Measurements from ENCODE around the gene CHAMP1.

DNA sequence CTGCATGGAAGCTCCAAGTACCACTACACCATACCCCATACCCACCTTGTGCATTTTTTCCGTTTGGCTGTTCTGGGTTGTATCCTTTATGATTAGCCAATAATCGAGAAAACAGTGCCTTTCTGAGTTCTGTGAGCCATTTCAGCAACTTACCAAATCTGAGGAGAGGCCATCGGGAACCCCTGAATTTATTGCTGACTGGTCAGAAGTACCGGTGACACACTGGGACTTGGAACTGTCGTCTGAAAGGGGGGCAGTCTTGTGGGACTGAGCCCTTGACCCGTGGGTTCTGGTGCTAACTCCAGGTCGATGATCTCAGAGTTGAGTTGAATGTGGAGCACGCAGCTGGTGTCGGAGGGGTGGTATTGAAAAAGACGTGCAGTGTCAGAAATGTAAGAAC is 17.9 kb upstream of the CHAMP1 start:
- TF ChIP-seq, protein P1, sequence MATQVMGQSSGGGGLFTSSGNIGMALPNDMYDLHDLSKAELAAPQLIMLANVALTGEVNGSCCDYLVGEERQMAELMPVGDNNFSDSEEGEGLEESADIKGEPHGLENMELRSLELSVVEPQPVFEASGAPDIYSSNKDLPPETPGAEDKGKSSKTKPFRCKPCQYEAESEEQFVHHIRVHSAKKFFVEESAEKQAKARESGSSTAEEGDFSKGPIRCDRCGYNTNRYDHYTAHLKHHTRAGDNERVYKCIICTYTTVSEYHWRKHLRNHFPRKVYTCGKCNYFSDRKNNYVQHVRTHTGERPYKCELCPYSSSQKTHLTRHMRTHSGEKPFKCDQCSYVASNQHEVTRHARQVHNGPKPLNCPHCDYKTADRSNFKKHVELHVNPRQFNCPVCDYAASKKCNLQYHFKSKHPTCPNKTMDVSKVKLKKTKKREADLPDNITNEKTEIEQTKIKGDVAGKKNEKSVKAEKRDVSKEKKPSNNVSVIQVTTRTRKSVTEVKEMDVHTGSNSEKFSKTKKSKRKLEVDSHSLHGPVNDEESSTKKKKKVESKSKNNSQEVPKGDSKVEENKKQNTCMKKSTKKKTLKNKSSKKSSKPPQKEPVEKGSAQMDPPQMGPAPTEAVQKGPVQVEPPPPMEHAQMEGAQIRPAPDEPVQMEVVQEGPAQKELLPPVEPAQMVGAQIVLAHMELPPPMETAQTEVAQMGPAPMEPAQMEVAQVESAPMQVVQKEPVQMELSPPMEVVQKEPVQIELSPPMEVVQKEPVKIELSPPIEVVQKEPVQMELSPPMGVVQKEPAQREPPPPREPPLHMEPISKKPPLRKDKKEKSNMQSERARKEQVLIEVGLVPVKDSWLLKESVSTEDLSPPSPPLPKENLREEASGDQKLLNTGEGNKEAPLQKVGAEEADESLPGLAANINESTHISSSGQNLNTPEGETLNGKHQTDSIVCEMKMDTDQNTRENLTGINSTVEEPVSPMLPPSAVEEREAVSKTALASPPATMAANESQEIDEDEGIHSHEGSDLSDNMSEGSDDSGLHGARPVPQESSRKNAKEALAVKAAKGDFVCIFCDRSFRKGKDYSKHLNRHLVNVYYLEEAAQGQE (IDR thresholded peaks at IDR 0.05; ENCODE audit: insufficient read depth in 1 of 2, low read depth in 2 of 2, low read length in 2 of 2), result no peak
- TF ChIP-seq POLR2AphosphoS5 (IDR thresholded peaks at IDR 0.05; ENCODE audit: low read depth, low read length), result no peak
- no peak for TF ChIP-seq SIN3A (IDR thresholded peaks at IDR 0.05; ENCODE audit: borderline replicate concordance, insufficient read depth, low read length)
